HL-60 (cell line): Measurements from ENCODE around the gene DECR2.
"Not testable (repeated sequence)": the region's sequence is repeated elsewhere in the genome, so short reads cannot be mapped to it uniquely, and the experiment has no call there.

Source experiments
- DNase-seq, 2 experiments: peaks; one replicate each; pipeline ENCODE4 v3.0.0-alpha.2; 2010 to 2020; ENCODE audit warnings: low read depth in 1 of 2, low spot score in 1 of 2
- H3K27ac ChIP-seq: fragments of 250-450 bp; sonication (Bioruptor Pico); replicated peaks from 2 replicates; pipeline ENCODE4 v1.5.1; 2020; ENCODE audit warnings: mild to moderate bottlenecking, moderate library complexity
- H3K27me3 ChIP-seq: fragments of 250-450 bp; sonication (Bioruptor Pico); 2 replicates; pipeline ENCODE4 v1.5.1; 2021; ENCODE audit warnings: mild to moderate bottlenecking, moderate library complexity; ENCODE audit not compliant: insufficient read depth, poor library complexity, severe bottlenecking
- H3K4me3 ChIP-seq: replicated peaks from 2 replicates; pipeline ENCODE4 v1.5.1; 2011; ENCODE audit warnings: mild to moderate bottlenecking, control low read depth, low read length; ENCODE audit not compliant: insufficient read depth
- CTCF ChIP-seq: IDR thresholded peaks from one replicate; pipeline ENCODE4 v1.5.1; 2011; ENCODE audit warnings: low read length, control low read depth, inconsistent platforms; ENCODE audit not compliant: insufficient read depth
- GABPA ChIP-seq: IDR thresholded peaks from 2 replicates; pipeline ENCODE4 v1.6.1; 2012; ENCODE audit warnings: low read depth
- POLR2AphosphoS5 ChIP-seq: IDR thresholded peaks from 2 replicates; pipeline ENCODE4 v1.6.1; 2012; ENCODE audit warnings: low read depth
- REST ChIP-seq: IDR thresholded peaks from 2 replicates; pipeline ENCODE4 v1.6.1; 2012; ENCODE audit warnings: low read depth; ENCODE audit not compliant: insufficient replicate concordance
- SPI1 ChIP-seq: IDR thresholded peaks from 2 replicates; pipeline ENCODE4 v1.6.1; 2012; ENCODE audit warnings: low read depth, mild to moderate bottlenecking, borderline replicate concordance

The DECR2 gene

GRCh38 chr16:387761-388666 lies 13.7 kb upstream of the DECR2 start:
- H3K27me3 ChIP-seq, H3K27ac ChIP-seq, DNase-seq, H3K4me3 ChIP-seq: not testable (repeated sequence)

- Histone ChIP-seq H3K27ac (no peak overlapping the region), H3K27me3 (no peaks in the 10 kb centered on the region), H3K4me3 (no peak overlapping the region)
- no peak for TF ChIP-seq REST
- no peak for TF ChIP-seq GABPA
- no peak for TF ChIP-seq SPI1
- TF ChIP-seq CTCF, result no peak
- no peak for TF ChIP-seq POLR2AphosphoS5
- DNase-seq, result no peak
Measured at GRCh38 chr16:389352-389751, 12.3 kb upstream of the DECR2 start.

GRCh38 chr16:391885-392335 lies 9.8 kb upstream of the DECR2 start:
- Histone ChIP-seq H3K27me3 (no peaks in the 10 kb centered on the region), H3K27ac (no peak overlapping the region), H3K4me3 (no peak overlapping the region)
- peak; percentile 54 to 78 for DNase-seq
- TF ChIP-seq REST (no peak), POLR2AphosphoS5 (no peak), CTCF (peak; percentile 94), SPI1 (no peak), GABPA (no peak)

GRCh38 chr16:392450-393030 lies 9.1 kb upstream of the DECR2 start:
- DNase-seq, result peak in 1 of 2 experiments; percentile 45
- Histone ChIP-seq H3K27ac (no peak overlapping the region), H3K4me3 (no peak overlapping the region), H3K27me3 (no peaks in the 10 kb centered on the region)
- TF ChIP-seq CTCF (no peak), SPI1 (no peak), POLR2AphosphoS5 (no peak), REST (no peak), GABPA (no peak)
